ENCODE data around the gene PLEKHN1.
"Not testable (repeated sequence)": the region's sequence is repeated elsewhere in the genome, so short reads cannot be mapped to it uniquely, and the experiment has no call there.

Gene PLEKHN1

DNA sequence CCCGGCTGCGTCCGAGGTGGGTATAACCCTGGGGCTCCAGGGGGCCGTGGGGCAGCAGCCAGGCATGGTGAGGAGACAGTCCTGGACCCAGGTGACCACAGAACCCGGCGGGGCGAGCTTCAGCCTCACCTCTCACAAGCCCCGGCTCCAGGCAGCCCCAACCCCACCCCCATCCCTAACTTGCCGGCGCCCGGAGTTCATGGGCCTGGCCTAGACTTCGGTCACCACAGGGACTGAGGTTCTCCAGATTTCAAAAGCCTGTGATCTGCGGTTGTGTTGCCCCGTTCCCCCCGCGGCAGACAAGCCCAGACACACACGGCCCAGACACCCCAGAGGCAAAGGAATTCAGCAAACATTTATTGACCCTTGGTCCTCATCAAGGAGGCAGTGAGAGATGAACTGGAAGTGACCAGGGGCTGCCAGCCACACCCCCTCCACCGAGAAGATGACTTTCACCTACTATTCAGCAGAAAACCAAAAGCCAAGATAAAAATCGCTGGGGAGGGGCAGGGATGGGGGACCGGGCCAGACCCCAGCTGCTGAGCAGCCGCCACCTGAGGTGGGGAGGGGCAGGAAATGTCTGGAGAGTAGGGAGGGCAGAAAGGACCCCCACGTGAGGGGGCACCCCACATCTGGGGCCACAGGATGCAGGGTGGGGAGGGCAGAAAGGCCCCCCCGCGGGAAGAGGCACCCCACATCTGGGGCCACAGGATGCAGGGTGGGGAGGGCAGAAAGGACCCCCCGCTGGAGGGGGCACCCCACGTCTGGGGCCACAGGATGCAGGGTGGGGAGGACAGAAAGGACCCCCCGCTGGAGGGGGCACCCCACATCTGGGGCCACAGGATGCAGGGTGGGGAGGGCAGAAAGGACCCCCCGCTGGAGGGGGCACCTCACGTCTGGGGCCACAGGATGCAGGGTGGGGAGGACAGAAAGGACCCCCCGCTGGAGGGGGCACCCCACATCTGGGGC, 29.7 kb downstream of the PLEKHN1 start:
- no peak for DNase-seq

DNA sequence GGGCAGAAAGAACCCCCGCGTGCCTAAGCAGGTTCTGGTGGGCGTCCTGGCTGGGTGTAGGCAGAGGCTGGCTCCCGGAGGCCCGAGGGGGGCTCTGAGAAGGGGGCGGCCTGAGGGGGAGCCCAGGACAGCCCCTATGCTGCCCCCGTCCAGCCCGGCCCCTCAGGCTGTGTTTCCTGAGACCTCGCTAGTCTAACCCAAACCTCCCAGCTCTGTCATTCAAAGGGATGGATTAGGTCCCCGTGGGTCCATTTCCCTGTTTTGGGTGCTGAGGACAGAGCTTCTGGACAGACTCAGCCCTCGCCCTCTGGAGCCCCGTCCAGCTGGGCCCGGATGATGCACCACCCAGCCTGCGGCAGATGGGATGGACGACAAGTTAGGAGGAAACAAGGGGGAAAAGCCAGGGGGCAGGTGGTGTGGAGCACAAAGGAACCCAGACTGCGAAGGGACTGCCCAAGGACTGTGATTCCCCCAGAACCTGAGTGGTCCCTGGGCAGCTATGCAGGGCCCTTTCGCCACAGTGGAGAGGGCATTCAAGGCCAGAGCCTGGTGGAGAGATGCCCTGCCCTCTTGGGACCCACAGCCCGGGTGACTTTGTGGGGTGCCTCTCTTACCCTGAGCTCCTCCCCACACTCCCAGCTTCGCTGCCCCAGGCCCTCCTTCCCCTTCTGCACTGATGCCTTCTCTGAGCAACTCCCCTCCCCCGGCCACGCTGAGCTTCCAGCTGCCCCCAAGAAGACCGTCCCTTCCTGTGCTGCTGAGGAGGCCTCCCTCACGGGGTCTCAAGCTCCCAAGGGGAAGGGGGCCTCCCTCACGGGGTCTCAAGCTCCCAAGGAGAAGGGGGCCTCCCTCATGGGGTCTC, 30.8 kb downstream of the PLEKHN1 start:
- DNase-seq, result no peak

DNA sequence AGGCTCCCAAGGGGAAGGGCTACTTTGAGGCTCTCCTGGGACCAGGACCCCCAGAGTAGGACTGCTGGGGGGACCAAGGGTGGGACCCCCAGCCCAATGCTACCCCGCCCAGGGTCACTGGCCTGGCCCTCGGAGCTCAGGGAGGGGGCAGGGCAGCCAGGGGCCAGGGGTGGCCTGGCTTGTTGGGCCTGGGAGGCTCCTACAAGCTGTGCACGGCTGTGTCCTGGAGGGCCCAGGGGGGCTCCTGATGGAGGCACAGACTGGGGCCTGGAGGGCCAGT, 31.4 kb downstream of the PLEKHN1 start:
- no peak for DNase-seq

DNA sequence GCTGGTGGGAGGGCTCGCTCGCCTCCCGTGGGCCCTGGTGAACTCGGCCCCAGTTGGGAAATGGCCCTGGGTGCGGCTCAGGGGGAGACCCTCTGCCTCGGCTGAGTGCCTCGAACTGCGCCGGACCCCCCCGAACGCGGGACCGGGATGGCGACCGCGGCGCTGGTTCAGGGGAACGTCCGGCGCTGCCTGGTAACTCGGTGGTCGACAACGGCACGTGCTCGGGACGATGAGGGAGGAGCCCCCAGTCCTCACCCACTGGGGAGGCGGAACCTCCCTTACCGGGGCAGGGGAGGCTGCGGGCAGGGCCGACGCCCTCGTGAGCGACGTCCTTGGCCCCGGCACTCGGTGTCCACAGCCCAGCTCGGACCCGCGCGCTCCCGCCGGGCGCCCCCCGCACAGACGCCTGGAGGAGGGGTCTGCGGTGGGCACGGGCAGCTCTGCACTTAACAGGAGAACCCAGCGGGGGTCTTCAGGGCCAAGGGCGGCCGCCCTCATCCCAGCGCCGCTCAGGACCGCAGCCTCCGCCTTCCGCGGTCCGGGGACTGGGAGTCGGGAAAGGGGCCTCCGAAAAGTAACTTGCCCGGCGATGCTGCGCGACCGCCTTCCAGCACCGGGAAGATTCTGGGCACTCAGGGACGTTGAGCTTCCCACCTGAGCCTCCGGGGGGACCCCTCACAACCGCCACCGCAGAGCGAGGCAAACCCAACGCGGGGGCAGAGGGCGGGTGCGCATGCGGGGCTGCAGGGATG, 31.9 kb downstream of the PLEKHN1 start:
- peak; percentile 48 for DNase-seq

DNA sequence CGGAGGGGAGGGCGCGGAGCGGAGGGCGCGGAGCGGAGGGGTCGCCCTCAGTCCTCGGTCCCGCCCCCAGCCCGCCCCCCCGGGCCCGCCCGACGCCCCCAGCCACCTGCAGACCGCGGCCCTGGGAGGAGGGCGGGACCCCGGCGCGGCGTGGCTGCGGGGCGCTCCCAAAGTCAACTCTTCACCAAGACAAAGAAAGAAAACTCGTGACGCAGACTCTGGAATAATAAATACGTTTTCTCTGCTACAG, 32.4 kb downstream of the PLEKHN1 start:
- DNase-seq, result no peak

DNA sequence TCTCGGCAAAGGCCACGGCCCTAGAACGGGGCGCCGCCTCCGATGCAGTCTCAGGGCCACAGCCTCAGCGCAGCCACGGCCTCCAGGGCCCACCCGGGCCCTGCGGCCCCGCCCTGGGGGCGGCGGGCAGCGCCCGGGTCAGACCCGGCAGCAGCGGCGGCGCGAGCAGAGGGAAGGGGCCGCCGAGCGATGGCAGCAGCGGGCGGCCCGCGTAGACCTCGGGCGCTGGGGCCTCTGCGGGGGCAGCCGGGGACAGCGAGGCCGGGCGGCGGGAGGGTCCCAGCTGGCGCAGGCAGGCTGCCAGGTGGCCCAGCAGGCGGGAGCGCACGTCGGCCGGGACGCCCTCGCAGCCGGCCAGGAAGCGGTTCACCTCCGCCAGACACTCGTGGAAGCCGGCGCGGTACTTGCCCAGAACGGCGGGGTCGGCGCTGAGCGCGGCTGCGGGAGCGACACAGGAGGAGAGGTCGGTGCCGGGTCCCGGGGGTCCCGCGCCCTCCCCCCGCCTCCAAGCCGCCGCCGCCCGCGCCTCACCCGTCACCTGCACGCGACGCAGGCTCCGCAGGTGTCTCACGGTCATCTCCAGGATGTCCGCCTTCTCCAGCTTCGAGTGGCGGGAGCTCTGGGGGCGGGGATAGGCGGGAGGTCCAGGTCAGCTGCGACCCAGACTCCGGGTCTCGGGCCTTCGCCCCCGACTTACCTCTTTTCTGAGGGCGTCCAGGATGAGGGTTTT, 32.9 kb downstream of the PLEKHN1 start:
- peak; percentile 65 for DNase-seq

DNA sequence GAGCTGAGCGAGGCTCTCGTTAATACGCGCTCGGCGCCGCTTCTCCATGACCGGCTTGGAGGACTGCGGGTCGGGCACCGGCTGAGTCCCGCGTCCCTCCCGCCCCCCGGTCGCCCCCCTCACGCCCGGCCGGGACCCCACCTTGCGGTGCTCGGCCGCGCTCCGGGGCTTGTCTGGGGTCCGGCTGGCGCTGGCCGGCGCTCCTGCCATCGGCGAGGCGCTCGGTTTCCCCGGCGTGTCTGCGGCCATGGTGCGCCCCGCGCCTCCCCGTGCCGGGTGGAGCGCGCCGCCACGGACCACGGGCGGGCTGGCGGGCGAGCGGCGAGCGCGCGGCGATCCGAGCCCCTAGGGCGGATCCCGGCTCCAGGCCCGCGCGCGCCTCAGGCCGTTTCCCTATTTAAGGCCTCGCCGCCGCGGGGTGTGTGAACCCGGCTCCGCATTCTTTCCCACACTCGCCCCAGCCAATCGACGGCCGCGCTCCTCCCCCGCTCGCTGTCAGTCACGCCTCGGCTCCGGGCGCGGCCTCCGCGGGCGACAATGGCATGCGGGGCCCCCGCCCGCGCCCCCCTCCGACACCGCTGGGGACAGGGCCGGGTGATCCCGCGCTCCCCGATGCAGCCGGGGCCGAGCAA, 33.6 kb downstream of the PLEKHN1 start, which contains the start of gene HES4:
Gene HES4 (minus strand): TSS at position 373 of the 632 bp plus-strand sequence. CDS start 124 bp downstream, at position 249.
- DNase-seq, result peak; percentile 91

DNA sequence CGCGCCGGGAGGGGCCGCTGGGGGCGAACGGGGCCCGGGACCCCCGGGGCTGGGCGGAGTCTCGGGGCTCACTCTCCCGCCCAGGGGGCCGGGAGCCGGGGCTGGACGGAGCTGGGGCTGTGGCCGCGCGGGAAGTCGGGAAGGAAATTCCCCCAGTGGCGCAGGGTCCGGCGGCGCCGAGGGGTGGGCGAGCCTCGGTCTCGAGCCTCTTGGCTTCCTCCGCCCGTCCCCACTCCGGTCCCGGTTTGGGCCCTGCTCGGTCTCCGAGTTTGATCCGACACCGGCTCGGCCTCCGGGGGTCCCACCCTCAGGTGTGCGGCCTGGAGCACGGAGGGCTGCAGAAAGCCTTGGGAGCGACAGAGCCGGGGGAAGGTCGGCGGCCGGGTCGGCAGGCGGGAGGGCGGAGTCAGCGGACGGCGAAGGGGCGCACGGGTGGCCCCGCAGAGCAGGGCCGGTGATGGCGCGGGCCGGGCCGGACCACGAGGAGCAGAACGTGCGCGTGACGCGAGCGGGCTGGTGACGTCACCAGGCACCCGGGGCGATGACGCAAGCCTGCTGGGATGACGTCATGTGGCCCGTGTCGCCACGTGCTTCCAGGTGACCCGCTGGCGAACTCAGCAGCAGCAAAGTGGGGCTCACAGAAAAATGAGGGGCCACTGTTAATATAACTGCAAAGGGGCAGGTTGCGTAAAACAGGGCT, 34.2 kb downstream of the PLEKHN1 start:
- DNase-seq, result peak; percentile 83

DNA sequence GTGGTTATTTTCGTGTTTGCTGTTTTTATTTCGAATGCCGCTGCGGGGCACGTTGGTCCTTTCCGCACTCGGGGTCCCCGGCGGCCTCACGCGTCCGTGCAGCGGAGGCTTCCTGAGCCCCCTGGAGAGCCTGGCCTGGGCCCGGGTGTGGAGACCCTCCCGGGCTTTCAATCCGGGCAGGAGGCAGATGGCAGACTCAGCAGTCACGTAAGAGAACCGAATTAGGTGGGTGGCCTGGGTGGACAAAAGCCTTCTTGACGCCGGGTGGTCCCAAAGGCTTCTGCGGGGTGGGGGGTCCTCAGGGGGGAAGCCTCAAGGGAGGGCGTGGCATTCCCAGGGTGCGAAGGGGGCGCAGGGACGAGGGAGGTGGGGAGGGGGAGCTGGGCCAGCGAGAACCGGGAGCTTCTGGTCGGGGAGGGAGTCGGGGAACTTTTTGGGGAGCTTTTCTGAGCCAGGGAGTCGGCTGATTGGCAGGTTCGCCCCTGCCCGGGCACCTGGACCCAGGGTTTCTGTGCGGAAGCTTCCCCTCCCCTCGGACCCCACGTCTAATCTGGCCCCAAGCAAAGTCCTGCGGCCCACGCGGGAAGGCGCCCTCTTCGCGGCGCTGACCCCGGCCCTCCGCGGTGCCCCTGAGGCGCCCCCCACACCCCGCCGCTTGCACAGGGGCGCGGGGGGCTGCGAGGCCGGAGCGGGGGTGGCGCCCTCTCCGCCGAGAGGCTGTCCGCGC, 34.9 kb downstream of the PLEKHN1 start:
- no peak for DNase-seq

DNA sequence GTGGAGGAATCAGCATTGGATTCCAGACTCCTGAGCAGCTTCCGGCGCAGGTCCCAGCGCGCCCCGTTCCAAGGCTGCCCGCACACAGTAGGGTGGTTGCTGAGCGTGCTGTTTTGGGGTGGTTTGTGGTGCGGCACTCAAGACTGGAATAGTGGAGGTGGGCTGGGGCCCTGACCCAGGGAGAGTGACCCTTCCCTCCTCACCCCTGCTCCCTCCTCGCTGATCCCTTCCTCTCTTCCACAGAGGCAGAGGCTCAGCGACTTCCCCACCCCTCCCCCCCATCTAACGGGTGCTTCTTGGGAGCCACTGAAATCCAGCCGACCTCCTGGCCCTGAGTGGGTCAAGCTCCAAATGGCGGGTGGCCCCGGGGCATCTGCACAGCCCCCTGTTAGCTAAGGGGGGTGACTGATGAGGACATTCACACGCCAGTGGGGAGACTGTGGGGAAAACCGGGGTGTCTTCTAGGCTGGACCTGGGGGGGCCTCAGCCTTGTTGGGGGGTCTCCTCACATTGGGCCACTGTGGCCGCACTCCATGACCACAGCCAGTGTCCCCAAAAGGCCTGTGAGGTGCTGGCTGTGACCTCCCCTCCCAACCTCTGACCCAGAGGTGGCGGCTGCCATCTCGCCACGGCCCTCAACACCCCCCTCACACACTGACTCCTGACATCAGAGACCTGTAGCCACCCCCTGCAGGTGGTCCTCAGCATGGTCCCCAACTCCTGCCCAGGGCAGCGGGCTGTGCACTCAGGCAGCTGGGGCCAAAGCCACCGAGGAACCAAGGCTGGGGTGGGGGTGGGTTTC, 37.5 kb downstream of the PLEKHN1 start:
- no peak for DNase-seq

DNA sequence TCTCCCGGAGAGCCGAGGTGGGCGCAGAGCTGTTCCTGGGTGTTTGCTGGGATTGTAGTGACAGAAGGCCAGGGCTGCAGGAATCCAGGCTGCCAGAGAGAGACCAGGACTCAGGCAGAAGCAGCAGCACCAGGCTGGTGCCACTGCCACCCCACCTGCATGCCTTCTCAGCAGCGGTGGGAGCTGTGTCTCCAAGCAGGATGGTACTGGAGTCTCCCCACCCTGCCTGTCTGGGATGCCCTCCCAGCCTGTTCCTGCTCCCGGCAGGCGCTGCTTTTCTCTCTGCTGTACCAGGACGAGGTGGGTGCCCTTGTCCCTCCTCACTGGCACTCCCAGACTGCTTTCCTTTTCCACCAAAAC, 38.1 kb downstream of the PLEKHN1 start:
- DNase-seq, result no peak

DNA sequence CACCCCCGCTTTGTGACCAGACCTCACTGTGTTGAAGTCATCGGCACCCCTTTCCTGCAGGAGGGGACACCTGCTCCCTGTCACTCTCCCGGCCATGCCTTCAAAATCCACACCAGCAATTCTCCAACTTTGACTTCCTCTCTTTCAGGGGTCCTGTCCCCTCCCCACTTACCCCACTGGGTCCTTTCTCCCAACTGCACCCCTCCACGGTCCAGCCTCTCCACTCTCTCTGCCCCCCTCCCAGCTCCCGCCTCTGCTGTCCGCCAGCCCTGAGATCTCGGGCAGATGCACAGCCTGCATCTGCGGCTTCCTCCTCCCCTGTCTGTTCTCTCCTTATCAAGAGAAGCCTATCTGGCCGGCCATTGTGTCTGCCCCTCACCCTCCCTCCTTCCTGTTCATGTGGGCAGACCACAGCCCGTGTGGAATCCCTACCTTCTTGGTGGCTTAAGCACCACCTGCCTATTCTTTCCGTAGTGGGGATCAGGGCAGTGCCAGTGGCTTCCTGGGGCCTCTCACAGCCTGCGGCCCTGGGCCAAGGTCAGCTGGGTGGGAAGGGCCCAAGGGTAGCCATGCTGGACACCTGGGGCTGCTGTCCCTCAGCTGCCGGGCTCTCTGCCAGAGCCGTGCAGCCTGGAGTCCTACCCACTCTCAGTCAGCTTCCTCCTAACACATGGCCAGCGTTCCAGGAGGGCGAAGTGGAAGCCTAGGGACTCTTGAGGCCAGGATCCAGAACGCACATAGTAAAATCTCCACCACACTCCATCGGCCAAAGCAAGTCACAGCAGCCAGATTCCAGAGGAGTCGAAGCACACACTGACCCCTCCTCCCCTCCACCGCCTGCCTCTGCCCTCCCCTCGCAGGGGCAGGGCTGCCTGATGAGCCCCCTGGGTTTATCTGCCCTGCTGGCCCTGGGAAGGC, 38.8 kb downstream of the PLEKHN1 start:
- no peak for DNase-seq

DNA sequence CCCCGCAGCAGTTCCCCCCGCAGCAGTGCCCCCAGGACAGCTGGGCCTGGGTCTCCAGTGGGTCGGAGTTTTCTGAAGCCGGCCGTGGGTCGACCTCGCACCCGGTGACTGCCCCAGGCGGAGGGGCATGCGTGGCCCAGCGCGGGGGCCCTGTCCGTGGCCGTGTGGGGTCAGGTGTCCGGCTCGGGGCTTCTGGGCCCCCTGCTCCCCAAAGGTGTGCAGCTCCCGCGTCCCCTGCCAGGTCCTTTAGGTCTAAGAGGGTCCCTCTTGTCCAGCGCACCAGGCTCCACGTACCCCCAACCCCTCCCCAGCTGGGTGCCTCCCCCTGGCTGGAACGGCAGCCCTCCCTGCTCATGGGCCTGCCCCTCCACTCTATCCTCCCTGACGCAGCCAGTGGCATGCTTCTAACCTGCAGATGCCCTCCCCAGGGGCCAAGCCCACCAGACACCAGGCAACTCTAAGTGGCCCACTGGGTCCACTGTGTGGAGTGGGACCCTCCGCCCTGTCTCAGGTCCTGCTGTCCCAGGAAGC, 39.6 kb downstream of the PLEKHN1 start:
- no peak for DNase-seq

DNA sequence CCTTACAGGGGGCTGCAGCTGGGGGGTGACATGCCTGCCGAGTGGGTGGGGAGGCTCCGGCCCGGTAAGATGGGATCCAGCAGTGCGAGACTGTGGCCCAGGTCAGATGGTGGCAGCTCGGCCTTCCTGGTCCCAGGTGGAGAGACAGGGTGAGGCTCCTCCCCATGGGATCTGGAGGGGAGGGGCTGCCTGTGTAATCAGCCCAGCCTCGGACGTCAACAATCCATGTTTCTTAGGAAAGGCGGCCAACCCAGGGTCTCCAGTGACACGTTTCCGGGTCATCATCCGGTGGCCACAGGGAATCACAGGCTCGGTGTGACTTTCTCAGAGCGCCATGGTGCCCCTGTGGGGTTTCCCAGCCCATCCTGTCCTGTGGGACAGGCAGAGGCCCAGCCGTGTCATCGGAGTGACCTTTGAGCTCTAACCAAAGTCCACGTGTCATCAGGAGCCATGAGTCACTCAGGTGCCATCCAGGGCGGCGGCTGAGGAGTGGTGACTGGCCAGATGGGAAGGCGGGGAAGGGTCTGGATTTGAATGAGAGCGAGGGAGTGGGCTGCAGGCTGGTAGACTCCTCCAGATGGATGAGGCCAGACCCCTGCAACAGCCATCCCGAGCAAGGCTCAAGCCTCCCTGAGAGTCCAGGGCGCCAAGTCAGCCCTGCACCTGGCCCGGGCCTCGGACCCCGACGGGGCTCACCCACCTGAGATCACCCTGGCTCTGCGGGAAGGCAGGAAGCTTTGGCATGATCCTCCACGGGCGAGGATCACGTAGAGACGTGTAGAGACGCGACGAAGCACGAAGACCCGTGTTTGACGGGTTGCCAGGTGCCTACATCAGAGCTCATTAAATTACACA, 40.2 kb downstream of the PLEKHN1 start:
- no peak for DNase-seq

DNA sequence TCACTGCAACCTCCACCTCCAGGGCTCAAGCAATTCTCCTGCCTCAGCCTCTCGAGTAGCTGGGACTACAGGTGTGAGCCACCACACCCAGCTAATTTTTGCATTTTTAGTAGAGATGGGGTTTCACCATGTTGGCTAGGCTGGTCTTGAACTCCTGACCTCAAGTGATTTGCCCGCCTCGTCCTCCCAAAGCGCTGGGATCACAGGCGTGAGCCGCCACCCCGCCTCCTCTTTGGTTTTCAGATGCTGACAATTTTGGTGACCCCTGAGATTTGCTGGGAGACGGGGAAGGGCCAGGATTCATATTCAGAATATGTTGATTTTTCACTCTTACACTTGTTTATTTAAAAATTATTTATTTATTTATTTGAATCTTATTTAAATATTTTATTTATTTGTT, 43.8 kb downstream of the PLEKHN1 start:
- DNase-seq, result not testable (repeated sequence)

DNA sequence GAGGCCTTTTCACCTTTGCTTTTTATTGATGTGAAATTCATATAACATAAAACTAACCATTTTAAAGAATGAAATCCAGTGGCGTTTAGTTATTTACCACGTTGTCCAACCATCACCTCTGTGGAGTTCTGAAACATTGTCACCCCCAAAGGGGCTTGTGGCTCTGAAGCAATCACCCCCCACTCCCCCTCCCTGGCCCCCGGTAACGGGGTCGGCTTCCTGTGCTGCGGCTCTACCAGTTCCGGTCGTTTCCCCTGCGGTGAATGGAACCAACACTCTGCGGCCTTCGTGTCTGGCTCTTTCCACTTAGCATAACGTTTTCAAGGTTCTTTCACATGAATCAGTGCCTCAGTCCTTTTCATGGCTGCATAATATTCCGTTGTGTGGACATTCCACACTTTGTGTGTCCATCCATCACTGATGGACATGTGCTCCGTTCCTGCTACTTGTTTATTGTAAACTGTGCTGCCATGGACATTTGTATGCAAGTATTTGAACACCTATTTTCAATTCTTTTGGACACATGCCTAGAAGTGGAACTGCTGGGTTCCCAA, 45.2 kb downstream of the PLEKHN1 start:
- DNase-seq, result no peak

DNA sequence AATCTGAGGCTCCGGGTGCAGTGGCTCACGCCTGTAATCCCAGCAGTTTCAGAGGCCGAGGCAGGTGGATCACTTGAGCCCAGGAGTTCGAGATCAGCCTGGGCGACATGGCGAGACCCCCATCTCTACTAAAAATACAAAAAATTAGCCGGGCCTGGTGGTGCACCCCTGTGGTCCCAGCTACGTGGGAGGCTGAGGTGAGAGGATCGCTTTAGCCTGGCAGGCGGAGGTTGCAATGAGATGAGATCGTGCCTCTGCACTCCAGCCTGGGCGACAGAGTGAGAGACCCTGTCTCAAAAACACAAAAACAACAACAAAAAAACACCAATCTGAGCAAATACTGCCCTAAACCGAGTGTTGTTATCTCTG, 46.4 kb downstream of the PLEKHN1 start:
- DNase-seq, result not testable (repeated sequence)
